Cortex of kidney (tissue), 1 donor: ENCODE results near the gene CYB561D1.
"Not testable (repeated sequence)": the region's sequence is repeated elsewhere in the genome, so short reads cannot be mapped to it uniquely, and the experiment has no call there.

Experiments used
- DNase-seq: peaks from one replicate; lab custom pipeline; 2025; lab: John Stamatoyannopoulos, UW

The CYB561D1 gene

GRCh38 chr1:109493805-109494539, at the start of gene CYB561D1:
TSS of gene CYB561D1 (plus strand) at chr1:109494094. CDS start at chr1:109494140, 46 bp downstream.
- DNase-seq, result peak; percentile 30

GRCh38 chr1:109444346-109444745, 49.5 kb upstream of the CYB561D1 start:
- DNase-seq, result no peak

GRCh38 chr1:109445949-109446695, 47.8 kb upstream of the CYB561D1 start:
- not testable (repeated sequence) for DNase-seq

- no peak for DNase-seq
Measured at GRCh38 chr1:109447524-109447923, 46.4 kb upstream of the CYB561D1 start.

- DNase-seq, result no peak
Measured at GRCh38 chr1:109454497-109455133, 39.3 kb upstream of the CYB561D1 start.

GRCh38 chr1:109457819-109458218, 36.1 kb upstream of the CYB561D1 start:
- DNase-seq, result no peak

GRCh38 chr1:109466125-109466451, 27.8 kb upstream of the CYB561D1 start:
- DNase-seq, result no peak

GRCh38 chr1:109466452-109467300, 27.2 kb upstream of the CYB561D1 start, which contains the start of gene SYPL2:
TSS of gene SYPL2 (plus strand) at chr1:109466546. CDS start at chr1:109466844, 298 bp downstream.
- no peak for DNase-seq

GRCh38 chr1:109467301-109467777, 26.6 kb upstream of the CYB561D1 start:
- no peak for DNase-seq

GRCh38 chr1:109468061-109468460, 25.8 kb upstream of the CYB561D1 start:
- no peak for DNase-seq

GRCh38 chr1:109468903-109469302, 25.0 kb upstream of the CYB561D1 start:
- DNase-seq, result no peak

GRCh38 chr1:109470245-109470644, 23.6 kb upstream of the CYB561D1 start:
- no peak for DNase-seq

GRCh38 chr1:109472779-109473178, 21.1 kb upstream of the CYB561D1 start:
- no peak for DNase-seq

- not testable (repeated sequence) for DNase-seq
Measured at GRCh38 chr1:109473284-109474057, 20.4 kb upstream of the CYB561D1 start.

- no peak for DNase-seq
Measured at GRCh38 chr1:109474697-109475096, 19.2 kb upstream of the CYB561D1 start.

GRCh38 chr1:109475261-109475660, 18.6 kb upstream of the CYB561D1 start:
- no peak for DNase-seq

GRCh38 chr1:109476825-109477224, 17.1 kb upstream of the CYB561D1 start:
- no peak for DNase-seq

- DNase-seq, result no peak
Measured at GRCh38 chr1:109477821-109478220, 16.1 kb upstream of the CYB561D1 start.

- DNase-seq, result no peak
Measured at GRCh38 chr1:109478806-109479205, 15.1 kb upstream of the CYB561D1 start.

- no peak for DNase-seq
Measured at GRCh38 chr1:109479311-109479710, 14.6 kb upstream of the CYB561D1 start.

- no peak for DNase-seq
Measured at GRCh38 chr1:109479901-109480300, 14.0 kb upstream of the CYB561D1 start.
